Ecto neural progenitor cell (in vitro differentiated cells): Measurements from ENCODE around the gene IFT172.
"Not testable (repeated sequence)": the region's sequence is repeated elsewhere in the genome, so short reads cannot be mapped to it uniquely, and the experiment has no call there.

ENCODE experiments used
- DNase-seq: peaks from one replicate; pipeline ENCODE4 v3.0.0-alpha.2; 2018; ENCODE audit warnings: low spot score

The IFT172 gene, protein sequence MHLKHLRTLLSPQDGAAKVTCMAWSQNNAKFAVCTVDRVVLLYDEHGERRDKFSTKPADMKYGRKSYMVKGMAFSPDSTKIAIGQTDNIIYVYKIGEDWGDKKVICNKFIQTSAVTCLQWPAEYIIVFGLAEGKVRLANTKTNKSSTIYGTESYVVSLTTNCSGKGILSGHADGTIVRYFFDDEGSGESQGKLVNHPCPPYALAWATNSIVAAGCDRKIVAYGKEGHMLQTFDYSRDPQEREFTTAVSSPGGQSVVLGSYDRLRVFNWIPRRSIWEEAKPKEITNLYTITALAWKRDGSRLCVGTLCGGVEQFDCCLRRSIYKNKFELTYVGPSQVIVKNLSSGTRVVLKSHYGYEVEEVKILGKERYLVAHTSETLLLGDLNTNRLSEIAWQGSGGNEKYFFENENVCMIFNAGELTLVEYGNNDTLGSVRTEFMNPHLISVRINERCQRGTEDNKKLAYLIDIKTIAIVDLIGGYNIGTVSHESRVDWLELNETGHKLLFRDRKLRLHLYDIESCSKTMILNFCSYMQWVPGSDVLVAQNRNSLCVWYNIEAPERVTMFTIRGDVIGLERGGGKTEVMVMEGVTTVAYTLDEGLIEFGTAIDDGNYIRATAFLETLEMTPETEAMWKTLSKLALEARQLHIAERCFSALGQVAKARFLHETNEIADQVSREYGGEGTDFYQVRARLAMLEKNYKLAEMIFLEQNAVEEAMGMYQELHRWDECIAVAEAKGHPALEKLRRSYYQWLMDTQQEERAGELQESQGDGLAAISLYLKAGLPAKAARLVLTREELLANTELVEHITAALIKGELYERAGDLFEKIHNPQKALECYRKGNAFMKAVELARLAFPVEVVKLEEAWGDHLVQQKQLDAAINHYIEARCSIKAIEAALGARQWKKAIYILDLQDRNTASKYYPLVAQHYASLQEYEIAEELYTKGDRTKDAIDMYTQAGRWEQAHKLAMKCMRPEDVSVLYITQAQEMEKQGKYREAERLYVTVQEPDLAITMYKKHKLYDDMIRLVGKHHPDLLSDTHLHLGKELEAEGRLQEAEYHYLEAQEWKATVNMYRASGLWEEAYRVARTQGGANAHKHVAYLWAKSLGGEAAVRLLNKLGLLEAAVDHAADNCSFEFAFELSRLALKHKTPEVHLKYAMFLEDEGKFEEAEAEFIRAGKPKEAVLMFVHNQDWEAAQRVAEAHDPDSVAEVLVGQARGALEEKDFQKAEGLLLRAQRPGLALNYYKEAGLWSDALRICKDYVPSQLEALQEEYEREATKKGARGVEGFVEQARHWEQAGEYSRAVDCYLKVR (N-terminal part only)

DNA sequence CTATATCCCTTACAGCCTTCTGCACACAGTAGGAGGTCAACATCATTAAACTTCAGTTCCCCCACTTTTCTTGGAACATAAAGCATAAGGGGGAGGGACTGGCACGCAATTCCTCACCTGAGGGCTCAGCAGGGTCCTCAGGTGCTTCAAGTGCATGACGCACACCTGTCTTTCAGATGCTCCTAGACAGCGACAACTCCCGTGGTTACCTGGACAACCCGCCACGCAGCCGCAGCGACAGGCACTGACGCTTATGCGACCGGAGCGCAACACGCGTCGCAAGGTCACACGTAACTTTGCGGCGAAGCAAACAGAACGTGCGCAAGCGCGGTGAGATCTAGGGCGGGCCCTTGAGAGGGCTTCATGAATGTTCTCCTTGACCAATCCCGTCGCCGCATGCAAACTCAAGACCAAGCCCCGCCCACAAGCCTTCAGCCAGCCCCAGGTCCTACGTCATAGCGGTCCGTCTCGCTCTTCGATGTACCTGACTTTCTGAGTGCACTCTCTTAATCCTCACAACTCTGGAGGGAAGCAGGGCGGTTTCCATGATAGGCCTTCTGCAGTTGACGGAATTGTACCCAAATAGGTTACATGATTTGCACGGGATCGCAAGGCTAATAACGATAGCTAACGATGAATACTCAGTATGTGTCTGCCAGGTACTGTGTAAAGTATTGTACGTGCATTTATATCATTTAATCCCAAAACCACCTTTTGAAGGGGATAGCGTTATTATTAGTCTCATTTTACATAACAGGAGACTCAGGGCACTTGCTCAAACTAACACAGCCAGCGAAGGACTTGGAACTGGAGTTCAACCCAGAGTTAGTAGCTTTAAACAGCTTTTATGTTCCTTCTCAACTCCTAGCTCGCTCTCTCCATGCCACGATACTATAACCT is at the start of gene IFT172:
Gene IFT172, minus strand, starts transcription at position 246 of the 900 bp plus-strand sequence. Its CDS starts 90 bp downstream, at position 156.
- DNase-seq: peak; percentile 98

DNA sequence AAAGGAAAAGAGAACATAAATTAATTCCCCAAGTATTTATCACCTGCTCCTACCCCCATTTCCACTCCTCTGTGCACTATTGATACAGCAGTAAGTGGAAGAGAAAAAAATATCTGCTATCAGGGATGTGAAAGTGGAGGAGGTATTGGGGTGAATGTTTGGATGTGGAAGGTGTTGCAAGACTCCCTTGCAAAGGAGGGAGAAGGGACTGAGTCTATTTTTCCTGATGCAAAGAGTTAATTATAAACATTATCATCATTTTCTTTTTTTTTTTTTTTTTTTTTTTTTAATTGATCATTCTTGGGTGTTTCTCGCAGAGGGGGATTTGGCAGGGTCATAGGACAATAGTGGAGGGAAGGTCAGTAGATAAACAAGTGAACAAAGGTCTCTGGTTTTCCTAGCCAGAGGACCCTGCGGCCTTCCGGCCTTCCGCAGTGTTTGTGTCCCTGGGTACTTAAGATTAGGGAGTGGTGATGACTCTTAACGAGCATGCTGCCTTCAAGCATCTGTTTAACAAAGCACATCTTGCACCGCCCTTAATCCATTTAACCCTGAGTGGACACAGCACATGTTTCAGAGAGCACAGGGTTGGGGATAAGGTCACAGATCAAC is 49.4 kb upstream of the IFT172 start:
- not testable (repeated sequence) for DNase-seq

DNA sequence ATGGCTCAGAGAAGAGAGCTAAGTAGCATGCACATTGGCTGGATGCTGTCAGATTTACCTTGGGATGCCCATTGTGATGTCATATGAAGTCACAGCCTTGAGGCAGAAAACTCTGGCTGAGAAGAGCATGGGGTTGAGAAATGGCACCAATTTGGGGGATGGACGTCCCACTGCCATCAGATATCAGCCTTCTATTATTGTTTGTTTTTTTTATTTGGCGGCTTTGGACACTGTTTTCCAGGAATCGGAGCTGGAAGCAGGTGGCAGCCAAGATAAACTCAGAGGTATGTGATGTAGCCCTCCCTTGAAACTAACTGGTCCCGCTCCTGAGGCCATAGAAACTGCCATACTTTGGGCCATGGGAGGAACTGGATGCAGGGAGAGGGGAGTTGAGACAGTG is 47.7 kb upstream of the IFT172 start:
- no peak for DNase-seq

DNA sequence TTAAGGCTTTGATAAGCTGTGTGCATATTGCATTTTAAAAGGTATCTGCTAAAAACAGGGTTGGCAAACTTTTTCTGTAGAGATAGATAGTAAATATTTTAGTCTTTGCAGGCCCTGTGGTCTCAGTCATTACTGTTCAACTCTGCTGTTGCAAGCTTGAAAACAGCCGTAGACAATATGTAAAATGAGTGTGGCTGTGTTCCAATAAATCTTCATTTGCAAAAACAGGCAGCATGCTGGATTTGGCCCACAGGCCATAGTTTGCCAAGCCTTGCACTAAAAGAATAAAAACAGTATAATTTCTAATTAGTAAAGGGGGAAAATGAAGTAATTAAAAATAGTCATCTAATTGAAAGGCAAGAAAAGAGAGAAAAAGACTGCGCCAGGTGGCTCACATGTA is 42.4 kb upstream of the IFT172 start:
- no peak for DNase-seq

DNA sequence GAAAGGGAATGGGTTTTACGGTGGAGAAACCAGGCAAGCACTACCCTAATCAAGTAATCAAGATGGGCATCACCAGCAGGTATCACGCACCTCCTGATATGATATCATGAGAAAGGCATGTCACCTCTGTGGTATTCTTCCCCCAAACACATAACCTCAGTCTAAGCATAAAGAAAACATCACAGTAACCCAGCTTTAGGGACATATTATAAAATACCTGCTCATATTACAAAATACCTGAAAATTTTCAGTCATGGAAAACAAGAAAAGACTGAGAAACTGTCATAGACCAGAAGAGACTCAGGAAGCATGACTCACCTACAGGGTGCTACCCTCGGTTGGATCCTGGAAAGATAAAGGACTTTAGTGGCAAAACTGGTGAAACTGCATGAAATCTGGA is 37.6 kb upstream of the IFT172 start:
- no peak for DNase-seq

DNA sequence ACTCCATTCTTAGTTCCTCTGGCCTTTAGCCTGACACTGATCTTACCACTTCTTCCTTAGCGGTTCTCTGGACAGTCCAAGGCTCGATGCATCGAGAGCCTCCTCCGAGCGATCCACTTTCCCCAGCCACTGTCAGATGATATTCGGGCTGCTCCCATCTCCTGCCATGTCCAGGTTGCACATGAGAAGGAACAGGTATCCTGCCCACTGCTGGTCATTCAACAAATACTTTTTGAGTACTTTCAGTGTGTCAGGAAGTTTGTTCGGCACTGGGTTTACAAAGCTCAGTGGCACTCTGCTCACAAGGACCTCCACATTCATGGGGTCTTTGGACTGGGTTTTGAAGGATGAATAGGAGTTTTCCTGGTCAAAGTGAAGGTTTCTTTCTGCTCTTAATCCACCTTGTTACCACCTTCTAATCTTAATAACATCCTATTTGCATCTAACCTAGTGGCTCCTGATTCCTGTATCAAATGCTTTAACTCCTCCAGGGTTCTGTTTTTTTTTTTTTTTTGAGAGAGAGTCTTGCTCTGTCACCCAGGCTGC is 32.9 kb upstream of the IFT172 start:
- DNase-seq: no peak

DNA sequence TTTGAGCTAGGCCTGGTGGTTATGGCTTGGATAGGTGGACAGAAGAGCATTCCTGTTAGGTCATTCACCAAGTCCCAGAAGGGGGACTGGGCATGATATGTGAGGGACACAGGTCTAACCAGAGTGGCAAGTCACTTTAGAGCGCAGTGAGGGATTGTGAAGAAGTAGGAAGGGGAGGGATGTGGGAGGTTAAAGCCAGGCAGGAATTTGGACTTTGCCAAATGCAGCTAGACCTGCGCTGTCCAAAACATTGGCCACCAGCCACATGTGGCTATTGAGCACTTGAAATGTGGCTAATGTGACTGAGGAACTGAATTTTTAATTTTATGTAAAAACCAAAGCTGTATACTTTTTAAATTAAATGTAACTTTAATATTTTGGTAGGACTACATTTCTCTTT is 30.8 kb upstream of the IFT172 start:
- no peak for DNase-seq

DNA sequence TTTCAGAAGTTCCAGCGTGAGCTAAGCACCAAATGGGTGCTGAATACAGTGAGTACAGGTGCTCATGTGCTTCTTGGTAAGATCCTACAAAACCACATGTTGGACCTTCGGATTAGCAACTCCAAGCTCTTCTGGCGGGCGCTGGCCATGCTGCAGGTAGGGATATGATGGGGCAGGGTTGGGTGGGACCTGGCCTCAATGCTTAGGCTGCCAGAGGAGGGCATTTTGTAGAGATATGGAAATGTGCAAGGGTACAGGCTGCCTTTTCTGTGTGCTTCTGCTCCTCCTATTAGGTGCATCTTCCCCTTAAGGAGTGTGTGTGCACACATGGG is 29.2 kb upstream of the IFT172 start:
- no peak for DNase-seq

DNA sequence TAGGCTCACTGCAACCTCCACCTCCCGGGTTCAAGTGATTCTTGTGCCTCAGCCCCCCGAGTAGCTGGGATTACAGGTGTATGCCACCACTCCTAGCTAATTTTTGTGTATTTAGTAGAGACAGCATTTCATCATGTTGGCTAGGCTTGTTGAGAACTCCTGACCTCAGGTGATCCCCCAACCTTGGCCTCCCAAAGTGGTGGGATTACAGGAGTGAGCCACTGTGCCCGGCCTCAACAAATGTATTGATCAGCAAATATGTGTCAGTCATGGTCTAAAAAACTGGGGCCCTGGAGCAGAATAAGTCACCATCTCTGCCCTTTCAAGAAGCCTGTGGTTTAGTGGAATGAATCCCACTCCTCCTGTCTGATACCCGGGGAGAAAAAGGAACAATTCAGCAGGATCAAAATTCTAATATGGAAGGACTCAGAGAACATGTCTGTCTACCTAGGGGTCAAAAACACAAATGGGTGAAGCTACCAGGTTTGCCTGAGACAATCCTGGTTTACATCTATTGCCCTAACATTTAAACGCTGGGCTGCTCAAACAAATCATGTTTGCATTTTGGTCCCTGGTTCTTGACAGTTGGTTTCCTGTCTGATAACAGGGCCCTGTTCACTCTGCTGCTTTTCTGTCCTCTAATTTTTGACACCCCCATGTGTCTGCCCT is 28.7 kb upstream of the IFT172 start:
- no peak for DNase-seq

DNA sequence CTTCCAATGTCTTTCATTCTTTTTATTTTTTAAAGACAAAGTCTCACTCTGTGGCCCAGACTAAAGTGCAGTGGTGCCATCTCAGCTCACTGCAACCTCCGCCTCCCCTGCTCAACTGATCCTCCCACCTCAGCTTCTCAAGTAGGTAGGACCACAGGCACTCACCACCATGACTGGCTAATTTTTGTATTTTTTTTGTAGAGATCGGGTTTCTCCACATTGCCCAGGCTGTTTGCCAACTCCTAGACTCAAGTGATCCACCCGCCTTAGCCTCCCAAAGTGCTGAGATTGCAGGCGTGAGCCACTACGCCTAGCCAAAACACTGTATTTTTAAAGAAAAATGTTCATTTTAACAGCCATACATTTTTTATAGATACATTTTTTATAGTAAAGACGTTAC is 19.8 kb upstream of the IFT172 start:
- no peak for DNase-seq

DNA sequence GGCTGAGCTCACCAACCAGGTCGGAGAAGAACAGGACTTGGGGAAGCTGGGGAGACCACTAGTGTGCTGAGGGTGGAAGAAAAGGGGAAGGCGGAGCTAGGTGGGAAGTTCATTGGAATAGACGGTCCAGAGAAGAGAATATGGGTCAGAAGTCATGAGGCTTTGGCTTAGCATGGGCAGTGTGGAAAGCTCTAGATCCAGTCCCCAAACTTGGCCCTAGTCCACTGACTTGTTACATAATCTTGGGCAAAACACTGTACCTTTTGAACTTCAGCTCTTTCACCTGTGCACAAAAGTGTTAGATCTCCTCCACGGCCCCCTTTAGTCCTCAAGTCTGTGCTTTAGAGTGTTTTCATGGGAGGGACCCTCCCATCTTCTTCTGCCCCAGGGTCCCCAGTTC is 17.8 kb upstream of the IFT172 start:
- DNase-seq: no peak

DNA sequence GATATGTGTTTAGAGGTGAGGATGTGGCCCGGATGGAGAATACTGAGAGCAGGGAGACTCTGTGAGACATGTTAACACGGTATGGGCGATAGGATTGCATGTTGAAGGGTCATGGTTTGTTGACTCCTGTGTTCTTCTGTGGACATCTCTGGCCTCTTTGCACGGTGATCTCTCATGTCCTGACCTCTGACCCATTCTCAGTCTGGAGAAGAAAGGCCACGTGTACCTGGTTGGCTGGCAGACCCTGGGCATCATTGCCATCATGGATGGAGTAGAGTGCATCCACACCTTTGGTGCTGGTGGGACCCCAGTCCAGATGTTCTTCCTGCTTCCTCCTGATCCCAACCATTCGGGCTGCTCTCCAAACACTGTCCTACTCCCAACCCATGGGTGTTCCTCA is 17.0 kb upstream of the IFT172 start:
- no peak for DNase-seq

DNA sequence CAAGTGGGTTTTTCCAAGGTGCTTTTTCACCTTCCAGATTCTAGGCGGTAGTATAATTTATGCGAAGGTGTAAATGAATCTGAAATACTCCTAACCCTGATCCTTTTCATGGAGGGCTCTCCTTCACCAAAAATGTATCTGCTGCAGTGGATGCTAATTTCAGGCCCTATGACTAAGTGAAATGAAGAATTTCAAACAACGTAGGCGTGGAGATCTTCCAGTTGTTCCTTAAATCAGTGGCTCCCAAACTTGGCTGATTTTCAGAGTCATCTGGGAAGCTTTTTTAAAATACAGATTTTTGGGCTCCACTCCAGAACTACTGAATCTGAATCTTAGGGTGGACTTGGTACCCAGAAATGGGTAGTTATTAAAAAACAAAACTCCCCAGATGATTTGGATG is 12.6 kb upstream of the IFT172 start:
- DNase-seq: no peak

DNA sequence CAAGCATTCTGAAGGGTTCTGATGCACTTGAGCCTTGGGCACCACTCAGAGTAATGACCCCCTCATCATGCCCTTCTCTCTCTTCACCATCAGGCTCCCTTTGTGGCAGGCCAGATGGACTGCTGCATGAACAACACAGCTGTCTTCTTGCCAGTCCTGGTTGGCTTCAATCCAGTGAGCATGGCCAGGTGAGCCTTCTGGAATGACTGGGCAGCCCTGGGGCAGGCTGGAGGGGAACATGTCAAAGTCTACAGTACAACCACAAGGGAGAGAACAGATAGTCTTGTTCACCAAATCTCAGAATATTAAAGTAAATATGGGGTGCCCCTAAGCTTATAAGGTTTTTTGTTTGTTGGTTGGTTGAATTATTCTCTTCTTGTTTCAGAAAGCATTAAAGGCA is 11.5 kb upstream of the IFT172 start:
- no peak for DNase-seq

DNA sequence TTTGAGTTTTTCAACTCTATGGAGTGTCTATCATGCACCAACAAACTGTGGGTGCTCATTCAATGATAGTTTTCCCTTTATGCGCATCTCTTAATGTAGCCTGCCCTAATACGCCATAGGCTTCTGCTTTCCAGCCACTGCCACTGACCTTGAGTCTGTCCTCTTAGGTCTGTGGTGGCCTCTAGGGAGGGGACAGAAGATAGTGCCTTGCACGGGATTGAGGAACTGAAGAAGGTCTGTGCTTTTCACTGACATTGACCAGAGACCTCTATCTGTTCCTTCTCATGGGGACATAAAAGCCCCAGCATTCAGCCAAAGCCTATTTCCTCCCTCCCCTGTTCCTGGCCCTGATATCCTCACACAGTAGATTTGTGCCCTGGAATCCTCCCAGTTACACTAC is 9.4 kb upstream of the IFT172 start:
- no peak for DNase-seq

DNA sequence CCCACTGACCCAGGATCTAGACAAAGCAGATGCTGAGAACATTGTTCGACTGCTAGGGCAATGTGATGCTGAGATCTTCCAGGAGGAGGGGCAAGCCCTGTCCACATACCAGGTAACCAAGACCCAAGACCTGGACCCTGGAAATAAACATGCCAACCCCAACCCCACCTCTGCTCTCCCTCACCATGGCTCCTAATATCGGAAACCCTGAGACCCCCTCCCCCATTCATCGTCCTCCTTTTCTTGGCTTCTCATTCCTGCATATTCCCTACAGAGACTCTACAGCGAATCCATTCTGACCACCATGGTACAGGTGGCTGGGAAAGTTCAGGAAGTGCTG is 7.7 kb upstream of the IFT172 start:
- DNase-seq: no peak

DNA sequence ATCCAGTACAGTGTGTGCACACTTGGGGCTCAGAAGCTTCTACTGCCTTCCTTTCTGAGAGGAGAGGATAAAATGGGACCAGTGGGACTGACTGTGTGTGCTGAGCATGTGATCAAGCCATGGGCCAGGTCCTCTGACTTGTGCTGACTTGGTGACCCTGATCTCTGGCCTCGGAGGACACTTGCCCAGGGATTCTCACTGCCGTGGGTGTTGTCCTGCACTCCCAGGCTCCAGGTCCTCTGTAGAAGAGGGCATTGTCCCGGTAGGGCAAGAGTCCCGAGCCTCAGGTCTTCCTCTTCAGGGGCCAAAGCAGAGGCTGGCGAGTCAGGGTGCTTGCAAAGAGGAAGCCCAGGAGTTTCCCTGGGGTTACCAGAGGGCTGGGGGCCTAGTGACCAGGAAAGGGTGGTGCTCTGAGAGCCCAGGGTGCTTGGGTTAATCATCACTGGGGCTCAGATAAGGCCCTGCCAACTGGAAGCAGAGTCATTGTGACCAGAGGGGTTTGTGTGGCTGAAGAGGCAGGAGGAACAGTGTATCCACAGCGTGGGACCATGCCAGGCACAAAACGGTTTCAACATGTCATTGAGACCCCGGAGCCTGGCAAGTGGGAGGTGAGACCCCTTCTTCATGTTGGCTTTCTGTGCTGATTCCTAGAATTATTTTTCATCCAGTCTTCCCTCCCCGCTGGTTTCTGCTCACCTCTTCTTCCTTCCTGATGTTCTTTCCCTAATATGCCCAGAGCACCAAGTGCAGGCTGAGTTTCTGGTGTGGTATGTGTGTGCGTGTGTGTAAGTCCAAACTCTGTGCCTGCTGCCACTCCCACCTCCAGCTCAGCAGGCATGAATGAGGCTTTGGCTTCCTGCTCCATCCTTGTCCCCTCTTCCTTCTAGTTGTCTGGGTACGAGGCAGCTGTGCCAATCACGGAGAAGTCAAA is 7.1 kb upstream of the IFT172 start, which contains the start of gene GCKR:
Gene GCKR, plus strand, starts transcription at position 483 of the 931 bp plus-strand sequence. Its CDS starts 66 bp downstream, at position 549.
- DNase-seq: no peak

DNA sequence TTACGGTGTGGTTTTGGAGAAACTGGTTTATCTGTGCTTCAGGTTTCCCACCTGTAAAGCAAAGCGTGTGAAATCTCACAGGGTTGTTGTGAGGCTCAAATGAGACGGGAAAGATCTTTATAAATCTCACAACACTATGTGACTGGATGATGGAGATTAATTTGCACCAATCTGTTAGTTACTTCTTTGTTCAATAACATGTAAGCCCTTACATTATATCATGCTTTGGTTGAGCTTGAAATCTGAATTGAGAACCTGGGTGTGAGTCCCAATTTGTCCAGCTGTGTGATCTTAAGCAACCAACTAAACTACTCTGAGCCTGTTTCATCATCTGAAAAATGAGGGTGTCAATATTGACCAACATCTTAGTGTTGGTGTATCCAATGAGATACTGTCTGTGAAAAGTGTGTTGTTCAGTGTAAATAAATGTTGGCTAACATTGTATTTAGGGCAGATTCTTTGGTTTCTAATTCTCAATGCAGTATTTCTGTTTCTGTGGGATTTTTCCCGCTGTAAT is 6.4 kb upstream of the IFT172 start:
- no peak for DNase-seq
